Measurements from ENCODE around the gene TET3. TPM values are rescaled to one million over a fixed set of nuclear protein-coding genes. Genes with fewer than 3 reads are reported as not detected.

TET3 gene
- total and polyA plus RNA-seq, 2 of the 8 experiments (the other 6 are each of a cell fraction or from before 2014, with no cell fraction given), result 4.5 to 21.1 TPM

GRCh38 chr2:73984203-73984921, at the start of gene TET3 (continued):
- TF ChIP-seq ATF2 (IDR thresholded peaks at IDR 0.05; ENCODE audit: low read length), result no peak
- peak; percentile 10; the same call in 1 of the 2 replicates for TF ChIP-seq EGR1 (IDR thresholded peaks at IDR 0.05; ENCODE audit: borderline replicate concordance, low read depth, low read length)
- TF ChIP-seq POLR2AphosphoS5 (IDR thresholded peaks at IDR 0.05; ENCODE audit: low read depth, low read length), result no peak
- no peak for TF ChIP-seq SIRT6 (IDR thresholded peaks at IDR 0.05; ENCODE audit: low read length)
- no peak; the same call in 1 of the 2 replicates for TF ChIP-seq PHF8 (conservative IDR thresholded peaks at IDR 0.05; ENCODE audit: low read depth, low read length)
- no peak for TF ChIP-seq FOSL1 (IDR thresholded peaks at IDR 0.05; ENCODE audit: insufficient read depth, low read depth, low read length)
- TF ChIP-seq EZH2 (IDR thresholded peaks at IDR 0.05; ENCODE audit: low read depth, low read length, severe bottlenecking), result no peak
- peak; percentile 87 for TF ChIP-seq MAX (IDR thresholded peaks at IDR 0.05)
- TF ChIP-seq MAFK (IDR thresholded peaks at IDR 0.05; ENCODE audit: low read depth, low read length), result no peak
- TF ChIP-seq RFX5 (IDR thresholded peaks at IDR 0.05; ENCODE audit: borderline replicate concordance, low read depth, low read length), result no peak
- no peak for TF ChIP-seq CHD1 (IDR thresholded peaks at IDR 0.05; ENCODE audit: low read depth, low read length)
- TF ChIP-seq NANOG (IDR thresholded peaks at IDR 0.05; ENCODE audit: insufficient read depth, low read depth, low read length, poor library complexity, severe bottlenecking), result no peak
- TF ChIP-seq TBP (IDR thresholded peaks at IDR 0.05; ENCODE audit: low read depth, low read length), result 0 out of 2 replicates have a peak, but pooled peaks have one; percentile 18
- no peak for TF ChIP-seq JUND (IDR thresholded peaks at IDR 0.05; ENCODE audit: low read length)
- no peak for TF ChIP-seq HDAC6 (IDR thresholded peaks at IDR 0.05; ENCODE audit: low read depth, low read length)
- TF ChIP-seq CREB1 (IDR thresholded peaks at IDR 0.05), result no peak
- no peak; the same call in none of the 2 replicates for TF ChIP-seq TAF1 (IDR thresholded peaks at IDR 0.05; ENCODE audit: low read depth, low read length)
- TF ChIP-seq SIN3A (conservative IDR thresholded peaks at IDR 0.05 in 1 of 2, IDR thresholded peaks at IDR 0.05 in 1 of 2; ENCODE audit: low read depth in 1 of 2, low read length in 2 of 2), result 0 out of 4 replicates have a peak, but pooled peaks of 1 of the 2 experiments have one; percentile 22
- TF ChIP-seq POLR2A (IDR thresholded peaks at IDR 0.05; ENCODE audit: control extremely low read depth in 1 of 2, low read depth in 2 of 2, low read length in 2 of 2), result 0 out of 3 replicates have a peak, but pooled peaks of 1 of the 2 experiments have one; percentile 49

All from H1 (cell line).